ENCODE data around the gene HPCA.

Gene HPCA

GRCh38 chr1:32939655-32940371 is 53.5 kb downstream of the HPCA start:
- DNase-seq: no peak

- no peak for DNase-seq
Observed at GRCh38 chr1:32944180-32944579, 57.9 kb downstream of the HPCA start.

All from activated naive CD4-positive, alpha-beta T cell (primary cell).